GOT3 (cell line): Measurements from ENCODE around the gene GPR15.

Experiments used
- DNase-seq: peaks from one replicate; lab custom pipeline; 2025; ENCODE audit warnings: mixed read lengths; lab: John Stamatoyannopoulos, UW

Gene GPR15

DNA sequence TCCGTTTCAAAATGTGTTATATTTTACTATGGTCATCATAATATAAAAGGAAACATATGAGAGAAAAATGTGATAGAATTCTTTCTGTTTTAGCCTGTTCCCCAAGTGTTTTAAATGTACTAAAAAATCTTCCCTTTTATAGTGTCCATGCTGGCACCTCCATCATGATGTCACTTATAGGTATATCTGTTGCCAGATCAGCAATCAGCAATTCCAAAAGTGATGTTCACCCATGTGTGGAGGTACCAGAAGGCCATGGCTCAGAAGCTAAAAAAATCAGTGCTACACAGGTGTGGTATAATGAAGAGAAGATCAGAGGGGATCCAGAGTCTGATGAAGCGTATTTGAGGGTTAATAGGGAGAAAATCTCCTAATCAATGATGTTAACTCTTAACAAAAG, 1.1 kb upstream of the GPR15 start:
- DNase-seq: no peak

GRCh38 chr3:98532275-98532637, 478 bp downstream of the GPR15 start:
- DNase-seq: no peak

- no peak for DNase-seq
Observed at GRCh38 chr3:98532709-98533571, 1.2 kb downstream of the GPR15 start.

DNA sequence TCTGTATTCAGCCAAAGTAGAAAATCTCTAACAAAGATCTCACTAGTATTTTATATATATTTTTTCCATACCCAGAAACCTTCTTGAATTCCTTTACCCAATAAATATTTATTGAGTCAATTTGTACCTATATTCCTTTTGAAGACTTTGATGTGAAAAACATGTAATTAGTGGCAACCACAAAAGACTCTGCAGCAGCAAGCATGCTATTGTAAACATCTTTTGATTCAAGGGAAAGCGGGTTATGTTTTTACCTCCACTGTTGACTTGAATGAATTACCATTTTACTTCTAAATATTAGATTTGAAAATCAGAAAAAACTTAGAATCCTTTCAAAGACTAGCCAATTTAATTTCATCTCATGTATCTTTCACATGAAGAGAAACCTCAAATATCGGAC, 2.4 kb downstream of the GPR15 start:
- DNase-seq: no peak

DNA sequence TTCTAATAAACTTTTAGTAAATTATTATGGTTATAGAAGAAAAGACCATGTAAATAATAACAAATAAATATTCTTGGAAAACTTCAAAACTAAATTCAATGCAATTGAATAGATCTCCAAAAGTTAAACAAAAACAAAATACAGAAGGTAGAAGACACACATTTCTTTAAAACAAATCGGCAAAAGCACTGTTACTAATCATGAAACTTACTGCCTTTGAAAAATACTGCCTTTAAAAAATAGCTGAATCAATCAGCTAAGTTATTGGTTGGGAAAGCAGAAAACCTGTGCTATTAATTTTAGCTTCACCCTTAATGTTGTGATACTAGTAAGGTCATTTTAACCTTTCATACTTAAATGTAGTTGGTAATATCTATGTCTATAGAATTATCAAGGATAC, 3.0 kb downstream of the GPR15 start:
- DNase-seq: no peak

GRCh38 chr3:98536456-98537017, 4.8 kb downstream of the GPR15 start:
- DNase-seq: no peak

- no peak for DNase-seq
Observed at GRCh38 chr3:98540346-98540745, 8.6 kb downstream of the GPR15 start.

GRCh38 chr3:98541695-98542094, 9.9 kb downstream of the GPR15 start:
- no peak for DNase-seq

- DNase-seq: no peak
Observed at GRCh38 chr3:98542623-98543022, 10.8 kb downstream of the GPR15 start.

- DNase-seq: no peak
Observed at GRCh38 chr3:98545940-98546339, 14.2 kb downstream of the GPR15 start.

DNA sequence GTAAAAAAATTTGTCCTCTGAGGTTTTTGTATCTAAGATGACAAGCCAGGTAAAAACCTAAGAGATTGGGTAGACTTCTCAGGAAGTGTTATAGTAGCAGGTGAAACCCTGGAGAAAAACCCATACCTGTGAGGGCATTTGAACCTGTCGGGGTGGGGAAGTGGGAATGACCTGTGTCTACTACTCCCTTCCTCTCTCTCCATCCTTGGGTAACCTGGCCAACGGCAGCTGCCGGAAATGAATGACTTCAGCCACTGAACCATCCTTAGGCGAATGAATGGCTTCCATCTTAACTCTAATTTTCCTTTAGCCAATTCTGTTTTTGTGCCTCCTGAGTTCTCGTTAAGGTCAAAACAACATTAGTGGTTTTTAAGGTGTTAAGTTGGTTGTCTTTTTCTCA, 16.8 kb downstream of the GPR15 start:
- DNase-seq: no peak

DNA sequence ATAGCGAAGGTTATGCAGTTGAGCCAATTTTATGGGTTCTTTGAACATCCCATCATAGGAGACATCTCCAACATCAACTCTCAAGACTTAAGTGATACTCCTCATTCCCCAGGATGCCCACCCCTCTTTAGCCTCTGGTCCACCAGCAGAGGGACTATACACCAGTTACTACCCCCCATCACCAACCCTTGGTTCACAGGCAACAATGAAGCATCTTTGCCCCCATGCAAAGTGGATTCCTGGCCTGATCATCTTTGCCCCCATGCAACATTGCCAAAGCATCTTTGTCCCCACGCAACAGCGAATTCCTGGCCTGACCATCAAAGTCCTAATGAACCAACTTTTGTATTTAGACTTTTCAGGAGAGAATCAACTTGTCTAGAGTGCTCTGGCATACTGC, 19.1 kb downstream of the GPR15 start:
- no peak for DNase-seq

GRCh38 chr3:98551236-98551635, 19.5 kb downstream of the GPR15 start:
- DNase-seq: no peak

- DNase-seq: no peak
Observed at GRCh38 chr3:98551754-98552153, 20.0 kb downstream of the GPR15 start.

DNA sequence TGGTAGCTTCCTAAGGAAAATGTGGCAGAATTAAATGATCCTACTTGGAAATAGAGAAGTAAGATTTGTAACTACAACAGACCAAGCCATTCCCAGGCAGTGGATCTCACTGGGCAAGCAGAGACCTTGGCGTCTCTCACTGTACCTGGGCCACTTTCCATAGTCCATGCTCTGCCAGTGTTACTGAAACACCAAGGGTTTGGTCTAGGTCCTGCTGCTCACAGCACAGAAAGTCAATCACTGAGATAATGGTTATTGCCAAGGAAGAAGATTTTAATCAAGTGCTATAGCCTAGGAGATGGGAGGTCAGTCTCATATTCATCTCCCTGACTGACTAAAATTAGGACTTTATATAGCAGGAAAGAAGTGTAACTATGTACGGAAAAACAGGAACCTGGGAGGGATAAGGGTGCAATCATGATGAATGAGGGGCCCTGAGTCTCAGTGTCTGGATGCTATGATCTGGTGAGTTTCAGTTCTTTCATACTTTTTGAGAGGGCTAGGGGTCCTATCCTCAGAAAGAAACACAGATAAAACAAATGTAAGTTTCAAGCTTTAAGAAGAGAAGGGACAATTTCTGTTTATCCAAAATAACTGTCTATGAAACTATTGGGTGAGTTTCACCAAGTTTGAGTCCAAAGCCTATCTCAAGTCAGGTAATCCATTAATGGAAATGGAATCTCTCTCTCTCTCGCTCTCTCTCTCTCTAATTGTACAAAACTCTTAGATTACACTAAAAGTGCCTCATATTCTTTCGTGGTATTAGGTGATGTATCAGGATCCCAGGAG, 20.6 kb downstream of the GPR15 start:
- DNase-seq: no peak

GRCh38 chr3:98553021-98553563, 21.3 kb downstream of the GPR15 start:
- DNase-seq: no peak

GRCh38 chr3:98553753-98554152, 22.0 kb downstream of the GPR15 start:
- DNase-seq: no peak

- DNase-seq: no peak
Observed at GRCh38 chr3:98554580-98554979, 22.8 kb downstream of the GPR15 start.

DNA sequence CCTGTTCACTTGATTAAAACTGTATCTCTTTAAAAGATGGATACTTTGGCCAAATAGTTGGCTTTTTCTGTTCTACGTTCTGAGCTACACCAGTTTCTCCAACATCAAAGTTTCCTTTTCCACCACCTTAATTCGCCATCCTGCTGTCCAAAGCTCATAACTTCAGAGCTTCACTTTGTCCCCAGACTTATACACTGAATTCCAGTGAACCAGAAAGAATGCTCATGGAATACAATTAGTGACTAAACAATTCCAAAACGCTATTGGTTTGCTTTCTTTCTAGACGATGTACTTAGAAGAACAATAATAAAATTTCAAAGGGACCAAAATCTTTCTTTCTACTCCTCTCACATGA, 23.2 kb downstream of the GPR15 start:
- DNase-seq: no peak

DNA sequence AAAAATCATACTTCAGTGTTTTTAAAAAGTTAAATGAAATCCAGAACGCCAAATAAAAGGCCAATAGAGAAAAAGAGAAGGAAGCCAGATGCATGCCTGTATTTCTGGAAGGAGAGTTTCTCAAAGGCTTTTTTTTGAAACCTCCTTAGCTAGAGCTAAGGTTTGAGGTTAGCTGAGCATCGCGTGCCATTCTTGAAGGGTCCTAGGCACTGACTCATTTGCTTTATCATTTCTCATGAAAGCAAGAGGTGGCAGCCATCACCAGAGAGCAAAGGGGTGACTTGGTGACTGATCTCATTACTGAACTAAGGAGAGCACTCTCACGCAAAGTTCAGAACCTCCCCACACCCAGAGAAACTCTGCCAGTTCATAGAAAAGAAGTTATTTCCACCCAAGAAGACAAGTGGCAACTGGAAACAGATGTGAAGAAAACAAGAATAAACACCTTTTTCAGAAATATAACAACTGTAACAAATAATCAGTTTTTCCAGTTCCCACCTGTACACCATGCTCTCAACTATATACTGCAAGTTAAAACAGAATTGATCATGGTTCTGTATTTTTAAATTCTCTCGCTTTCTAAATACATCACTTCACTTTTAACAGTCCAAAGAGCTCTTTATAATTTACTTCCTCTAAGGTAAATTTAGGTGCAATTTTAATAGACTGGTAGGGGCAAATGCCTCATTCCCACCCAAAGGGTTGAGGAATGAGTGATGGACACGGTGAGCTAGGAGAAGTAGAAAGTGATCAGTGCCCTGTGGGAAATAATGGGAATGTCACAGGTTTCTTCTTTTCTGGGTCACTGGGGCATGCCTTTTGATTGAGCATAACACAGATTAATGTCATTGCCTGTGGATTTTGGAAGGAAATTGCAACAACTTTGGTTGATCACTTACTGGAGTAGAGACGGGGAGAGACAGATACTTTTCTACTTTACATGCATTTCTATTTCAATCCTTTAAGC, 24.7 kb downstream of the GPR15 start:
- DNase-seq: no peak

DNA sequence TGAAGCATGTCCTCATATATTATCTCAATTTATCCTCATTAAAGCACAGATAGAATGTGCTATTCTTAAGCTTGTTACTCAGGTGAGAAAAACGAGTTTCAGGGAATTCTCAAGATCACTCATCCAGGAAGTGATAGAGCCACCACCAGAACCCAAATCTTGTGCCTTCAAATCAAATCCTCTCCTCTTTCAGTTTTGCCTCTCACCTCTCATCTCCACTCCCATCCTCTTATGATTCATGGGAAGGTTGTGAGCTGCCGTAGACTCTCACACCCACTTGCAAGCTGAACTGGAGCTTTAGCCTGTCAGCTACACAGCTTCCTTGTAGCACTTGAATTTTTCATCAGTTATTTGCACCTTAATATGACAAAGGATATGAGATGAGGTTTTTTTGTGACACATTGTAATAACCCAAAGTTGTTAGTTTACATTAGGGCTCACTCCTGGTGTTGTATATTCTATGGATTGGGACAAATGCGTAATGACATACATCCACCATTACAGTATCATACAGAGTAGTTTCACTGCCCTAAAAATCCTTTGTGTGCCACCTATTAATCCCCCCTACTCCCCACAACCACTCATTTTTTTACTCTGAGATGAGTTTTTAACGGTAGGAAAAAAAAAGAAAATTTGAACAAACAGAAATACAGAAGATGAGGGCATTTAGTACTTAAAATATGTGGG, 25.7 kb downstream of the GPR15 start:
- no peak for DNase-seq
